GM20431 (cell line): ENCODE measurements around the gene NLGN4X.

Source experiments
- in situ Hi-C: fragments of 300-500 bp; cut with MseI, MboI; formaldehyde crosslinking; loops from one replicate; pipeline ENCODE4 v1.15.0; 2020; ENCODE audit warnings: low sequenced_read_pairs; ENCODE audit not compliant: unreplicated experiment

The NLGN4X gene

GRCh38 chrX:6021316-6022091, 207.2 kb downstream of the NLGN4X start:
- in situ Hi-C loops, result no loop called here

- in situ Hi-C loops, result no loop called here
Observed at GRCh38 chrX:6019076-6019475, 209.6 kb downstream of the NLGN4X start.

- in situ Hi-C loops, result no loop called here
Observed at GRCh38 chrX:6015423-6015822, 213.2 kb downstream of the NLGN4X start.

- in situ Hi-C loops, result no loop called here
Observed at GRCh38 chrX:6012357-6012756, 216.3 kb downstream of the NLGN4X start.

- in situ Hi-C loops, result no loop called here
Observed at GRCh38 chrX:6005856-6006255, 222.8 kb downstream of the NLGN4X start.

- in situ Hi-C loops, result no loop called here
Observed at GRCh38 chrX:6004529-6004928, 224.1 kb downstream of the NLGN4X start.

- in situ Hi-C loops, result no loop called here
Observed at GRCh38 chrX:6002056-6002455, 226.6 kb downstream of the NLGN4X start.

GRCh38 chrX:5998901-5999300, 229.8 kb downstream of the NLGN4X start:
- in situ Hi-C loops, result no loop called here

- in situ Hi-C loops, result no loop called here
Observed at GRCh38 chrX:5998456-5998855, 230.2 kb downstream of the NLGN4X start.

- in situ Hi-C loops, result no loop called here
Observed at GRCh38 chrX:5991393-5991792, 237.3 kb downstream of the NLGN4X start.

- in situ Hi-C loops, result no loop called here
Observed at GRCh38 chrX:5979338-5979737, 249.3 kb downstream of the NLGN4X start.

GRCh38 chrX:5976332-5976731, 252.3 kb downstream of the NLGN4X start:
- in situ Hi-C loops, result no loop called here

- in situ Hi-C loops, result no loop called here
Observed at GRCh38 chrX:5971300-5971699, 257.4 kb downstream of the NLGN4X start.

- in situ Hi-C loops, result no loop called here
Observed at GRCh38 chrX:5965406-5965805, 263.3 kb downstream of the NLGN4X start.

GRCh38 chrX:5959286-5959685, 269.4 kb downstream of the NLGN4X start:
- in situ Hi-C loops, result no loop called here

GRCh38 chrX:5958523-5958922, 270.1 kb downstream of the NLGN4X start:
- in situ Hi-C loops, result no loop called here

- in situ Hi-C loops, result no loop called here
Observed at GRCh38 chrX:5957506-5957905, 271.2 kb downstream of the NLGN4X start.

- in situ Hi-C loops, result no loop called here
Observed at GRCh38 chrX:5936438-5936837, 292.2 kb downstream of the NLGN4X start.

- in situ Hi-C loops, result no loop called here
Observed at GRCh38 chrX:5928224-5928623, 300.4 kb downstream of the NLGN4X start.

- in situ Hi-C loops, result no loop called here
Observed at GRCh38 chrX:5916945-5917344, 311.7 kb downstream of the NLGN4X start.

GRCh38 chrX:5915783-5916182, 312.9 kb downstream of the NLGN4X start:
- in situ Hi-C loops, result no loop called here

GRCh38 chrX:5907207-5907606, 321.5 kb downstream of the NLGN4X start:
- in situ Hi-C loops, result no loop called here
